Astrocyte (in vitro differentiated cells and primary cell): ENCODE measurements around the gene IL4R. TPM values are rescaled to one million over a fixed set of nuclear protein-coding genes. Genes with fewer than 3 reads are reported as not detected.

Source experiments
- DNase-seq: peaks from one replicate; pipeline ENCODE4 v3.0.0-alpha.2; 2010; ENCODE audit warnings: low read depth
- FAIRE-seq: peaks from 2 replicates; lab custom pipeline; 2011; peaks lifted over from hg19 to GRCh38; lab: Jason Lieb, UNC
- H2AFZ ChIP-seq: 2 replicates; pipeline ENCODE4 v1.6.0; 2012; ENCODE audit warnings: low read depth, low read length, inconsistent platforms
- H3K27ac ChIP-seq: 2 replicates; pipeline ENCODE4 v1.5.1; 2011; ENCODE audit warnings: low read depth, low read length, inconsistent platforms
- H3K27me3 ChIP-seq: 2 replicates; pipeline ENCODE4 v1.6.0; 2011; ENCODE audit warnings: low read length, inconsistent platforms; ENCODE audit not compliant: insufficient read depth
- H3K36me3 ChIP-seq: 2 replicates; pipeline ENCODE4 v1.5.1; 2011; ENCODE audit warnings: low read length, inconsistent platforms; ENCODE audit not compliant: insufficient read depth
- H3K4me1 ChIP-seq: 2 replicates; pipeline ENCODE4 v1.5.1; 2011; ENCODE audit warnings: low read length, inconsistent platforms; ENCODE audit not compliant: insufficient read depth
- H3K4me2 ChIP-seq: 2 replicates; pipeline ENCODE4 v1.6.0; 2012; ENCODE audit warnings: low read length, inconsistent platforms
- H3K4me3 ChIP-seq: 2 replicates; pipeline ENCODE4 v1.5.1; 2011; ENCODE audit warnings: low read depth, mild to moderate bottlenecking, low read length, inconsistent platforms; ENCODE audit not compliant: insufficient read depth
- H3K79me2 ChIP-seq: 2 replicates; pipeline ENCODE4 v1.6.0; 2012; ENCODE audit warnings: mild to moderate bottlenecking, low read length, inconsistent platforms; ENCODE audit not compliant: insufficient read depth
- H3K9ac ChIP-seq: 2 replicates; pipeline ENCODE4 v1.6.0; 2012; ENCODE audit warnings: mild to moderate bottlenecking, low read length, inconsistent platforms
- H3K9me3 ChIP-seq: 2 replicates; pipeline ENCODE4 v1.5.1; 2012; ENCODE audit warnings: low read depth, mild to moderate bottlenecking, low read length, inconsistent platforms; ENCODE audit not compliant: insufficient read depth
- H4K20me1 ChIP-seq: 2 replicates; pipeline ENCODE4 v1.6.0; 2012; ENCODE audit warnings: low read length, inconsistent platforms; ENCODE audit not compliant: insufficient read depth
- H3K27ac Mint-ChIP-seq: one replicate; pipeline ENCODE4 v1.8.0; 2021; ENCODE audit warnings: mild to moderate bottlenecking, mixed read lengths; ENCODE audit not compliant: unreplicated experiment
- H3K27me3 Mint-ChIP-seq: one replicate; pipeline ENCODE4 v1.8.0; 2021; ENCODE audit warnings: low read depth, mixed read lengths; ENCODE audit not compliant: unreplicated experiment
- H3K36me3 Mint-ChIP-seq: one replicate; pipeline ENCODE4 v1.8.0; 2021; ENCODE audit warnings: low read depth, mixed read lengths; ENCODE audit not compliant: unreplicated experiment
- H3K4me1 Mint-ChIP-seq: one replicate; pipeline ENCODE4 v1.8.0; 2021; ENCODE audit warnings: low read depth, mixed read lengths; ENCODE audit not compliant: unreplicated experiment
- H3K4me3 Mint-ChIP-seq: one replicate; pipeline ENCODE4 v1.8.0; 2021; ENCODE audit warnings: mild to moderate bottlenecking, moderate library complexity, mixed read lengths; ENCODE audit not compliant: unreplicated experiment
- H3K9me3 Mint-ChIP-seq: one replicate; pipeline ENCODE4 v1.8.0; 2021; ENCODE audit warnings: mild to moderate bottlenecking, mixed read lengths; ENCODE audit not compliant: unreplicated experiment
- EZH2 ChIP-seq: IDR thresholded peaks from 2 replicates; pipeline ENCODE4 v1.6.1; 2012; ENCODE audit warnings: mild to moderate bottlenecking, low read length, inconsistent platforms; ENCODE audit not compliant: insufficient read depth
- total RNA-seq: library from RNA; stranded (reverse); gene quantifications from 2 replicates; pipeline ENCODE4 v1.2.1, GENCODE V29; 2021
- TF ChIP-seq, protein P1 (sequence below): IDR thresholded peaks from 2 replicates; pipeline ENCODE4 v1.5.1; 2011; ENCODE audit warnings: low read depth, mild to moderate bottlenecking, inconsistent platforms, low read length, moderate library complexity; ENCODE audit not compliant: insufficient read depth

The IL4R gene
- total RNA-seq, 1 donor from 2014 or later: 17.5 TPM

DNA sequence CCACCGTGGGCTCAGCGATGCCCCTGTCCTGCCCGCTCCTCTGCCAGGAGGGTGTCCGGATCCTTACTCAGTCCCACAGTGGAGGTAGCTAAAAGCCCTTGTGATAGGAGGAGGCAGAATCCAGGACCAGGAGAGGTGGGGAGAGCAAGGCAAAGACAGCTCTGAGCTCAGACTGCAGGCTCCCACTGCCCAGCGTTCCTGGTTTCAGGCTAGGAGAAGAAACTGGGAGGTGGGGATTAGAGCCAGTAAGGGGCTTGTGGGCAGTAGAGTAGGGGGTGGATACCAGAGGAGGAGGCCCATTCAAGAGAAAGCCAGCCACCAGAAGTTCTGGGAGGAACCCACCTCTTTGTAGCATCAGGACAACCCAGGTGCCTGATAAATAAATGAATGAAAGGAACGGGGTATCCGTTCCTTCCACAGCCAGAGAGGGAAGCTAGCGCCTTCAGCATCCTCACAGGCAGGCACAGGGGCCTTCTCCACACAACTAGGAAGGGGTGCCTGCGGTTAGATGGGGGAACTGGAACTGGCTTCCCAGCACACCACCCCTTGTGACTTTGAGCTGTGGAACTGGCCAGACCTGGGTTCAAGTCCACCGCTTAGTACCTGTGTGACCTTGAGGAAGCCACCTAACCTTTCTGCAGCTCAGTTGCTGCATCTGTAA is 90.5 kb downstream of the IL4R start:
- no peaks in the 10 kb centered on the region for H3K36me3 Mint-ChIP-seq
- H3K27me3 Mint-ChIP-seq: no peaks in the 10 kb centered on the region
- Histone ChIP-seq H3K9me3 (no peaks in the 10 kb centered on the region), H3K9ac (no peak overlapping the region), H3K27me3 (no peaks in the 10 kb centered on the region), H3K79me2 (no peaks in the 10 kb centered on the region), H4K20me1 (no peaks in the 10 kb centered on the region), H3K36me3 (no peaks in the 10 kb centered on the region), H3K4me2 (no peak overlapping the region), H3K4me3 (no peak overlapping the region), H3K4me1 (peaks cover 28% of the 10 kb centered on the region), H3K27ac (no peak overlapping the region), H2AFZ (no peak overlapping the region)
- no peaks in the 10 kb centered on the region for H3K9me3 Mint-ChIP-seq
- H3K4me3 Mint-ChIP-seq: no peak overlapping the region
- FAIRE-seq: no peak
- no peak for DNase-seq
- TF ChIP-seq EZH2: no peak
- TF ChIP-seq, protein P1, sequence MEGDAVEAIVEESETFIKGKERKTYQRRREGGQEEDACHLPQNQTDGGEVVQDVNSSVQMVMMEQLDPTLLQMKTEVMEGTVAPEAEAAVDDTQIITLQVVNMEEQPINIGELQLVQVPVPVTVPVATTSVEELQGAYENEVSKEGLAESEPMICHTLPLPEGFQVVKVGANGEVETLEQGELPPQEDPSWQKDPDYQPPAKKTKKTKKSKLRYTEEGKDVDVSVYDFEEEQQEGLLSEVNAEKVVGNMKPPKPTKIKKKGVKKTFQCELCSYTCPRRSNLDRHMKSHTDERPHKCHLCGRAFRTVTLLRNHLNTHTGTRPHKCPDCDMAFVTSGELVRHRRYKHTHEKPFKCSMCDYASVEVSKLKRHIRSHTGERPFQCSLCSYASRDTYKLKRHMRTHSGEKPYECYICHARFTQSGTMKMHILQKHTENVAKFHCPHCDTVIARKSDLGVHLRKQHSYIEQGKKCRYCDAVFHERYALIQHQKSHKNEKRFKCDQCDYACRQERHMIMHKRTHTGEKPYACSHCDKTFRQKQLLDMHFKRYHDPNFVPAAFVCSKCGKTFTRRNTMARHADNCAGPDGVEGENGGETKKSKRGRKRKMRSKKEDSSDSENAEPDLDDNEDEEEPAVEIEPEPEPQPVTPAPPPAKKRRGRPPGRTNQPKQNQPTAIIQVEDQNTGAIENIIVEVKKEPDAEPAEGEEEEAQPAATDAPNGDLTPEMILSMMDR: no peak
- H3K4me1 Mint-ChIP-seq: peaks cover 35% of the 10 kb centered on the region
- H3K27ac Mint-ChIP-seq: no peak overlapping the region

DNA sequence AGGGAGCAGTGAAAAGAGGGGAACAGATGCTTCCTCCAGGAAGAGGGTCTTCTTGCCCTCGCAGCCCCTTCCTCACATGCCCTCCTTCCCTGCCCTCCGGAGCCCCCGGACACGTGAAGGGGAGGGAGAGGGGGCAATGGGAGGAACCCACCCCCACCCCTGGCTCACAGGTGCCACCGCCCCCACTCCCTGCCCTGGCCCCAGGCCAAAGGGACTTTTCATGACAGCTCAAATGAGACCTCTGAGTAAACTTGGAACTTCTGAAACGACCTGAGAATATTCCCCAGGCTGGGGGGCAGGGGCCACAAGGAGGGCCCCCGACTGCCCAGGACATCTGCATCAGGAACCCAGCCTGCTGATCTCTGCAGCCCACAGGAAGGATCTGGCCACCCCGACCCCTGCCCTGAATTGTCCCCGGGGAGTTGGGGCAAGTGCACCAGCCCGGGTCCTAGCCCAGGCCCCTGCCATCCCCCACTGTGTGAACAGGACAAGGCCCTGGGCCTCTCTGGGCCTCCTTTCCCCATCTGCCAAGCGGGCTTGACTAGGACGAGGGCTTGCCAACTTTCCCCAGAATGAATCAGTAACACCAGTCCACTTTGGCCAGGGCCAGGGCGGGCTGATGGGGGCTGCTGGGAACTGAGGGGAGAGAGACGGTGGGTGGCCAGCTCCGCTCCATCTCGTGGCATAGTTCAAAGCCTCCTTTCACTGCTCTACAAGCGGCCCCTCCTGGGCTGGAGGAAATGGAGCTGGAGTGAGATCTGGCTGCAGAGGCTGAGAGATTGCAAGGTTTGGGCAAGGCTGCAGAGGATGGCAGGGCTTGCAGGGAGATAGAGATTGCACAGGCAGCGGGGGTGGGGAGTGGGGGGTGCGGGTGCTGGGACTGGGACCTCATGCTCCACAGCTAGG is 92.0 kb downstream of the IL4R start:
- FAIRE-seq: no peak
- TF ChIP-seq, protein P1: no peak
- TF ChIP-seq EZH2: no peak
- Histone ChIP-seq H3K9ac (no peak overlapping the region), H3K36me3 (no peaks in the 10 kb centered on the region), H4K20me1 (no peaks in the 10 kb centered on the region), H3K4me2 (no peak overlapping the region), H3K79me2 (no peaks in the 10 kb centered on the region), H2AFZ (no peak overlapping the region), H3K27me3 (no peaks in the 10 kb centered on the region), H3K4me1 (peaks cover 28% of the 10 kb centered on the region), H3K4me3 (no peak overlapping the region), H3K9me3 (no peaks in the 10 kb centered on the region), H3K27ac (no peak overlapping the region)
- no peaks in the 10 kb centered on the region for H3K27me3 Mint-ChIP-seq
- no peaks in the 10 kb centered on the region for H3K36me3 Mint-ChIP-seq
- no peak overlapping the region for H3K27ac Mint-ChIP-seq
- peaks cover 2% of the 10 kb centered on the region for H3K9me3 Mint-ChIP-seq
- H3K4me1 Mint-ChIP-seq: peaks cover 35% of the 10 kb centered on the region
- H3K4me3 Mint-ChIP-seq: no peak overlapping the region
- DNase-seq: peak; percentile 20
